ENCODE results near the gene GRID1.

GRCh38 chr10:86038371-86038770 is 328.2 kb downstream of the GRID1 start:
- TF ChIP-seq EZH2 (IDR thresholded peaks at IDR 0.05; ENCODE audit: insufficient read depth, poor library complexity, severe bottlenecking) (no peak), EZH2phosphoT487 (IDR thresholded peaks at IDR 0.05; ENCODE audit: insufficient read depth, low read depth) (no peak)
